NCI-H226 (cell line): ENCODE data around the gene TMPO.
"Not testable (repeated sequence)": the region's sequence is repeated elsewhere in the genome, so short reads cannot be mapped to it uniquely, and the experiment has no call there.

Experiments used
- DNase-seq: peaks from one replicate; pipeline ENCODE4 v3.0.0-alpha.2; 2015

Gene TMPO

DNA sequence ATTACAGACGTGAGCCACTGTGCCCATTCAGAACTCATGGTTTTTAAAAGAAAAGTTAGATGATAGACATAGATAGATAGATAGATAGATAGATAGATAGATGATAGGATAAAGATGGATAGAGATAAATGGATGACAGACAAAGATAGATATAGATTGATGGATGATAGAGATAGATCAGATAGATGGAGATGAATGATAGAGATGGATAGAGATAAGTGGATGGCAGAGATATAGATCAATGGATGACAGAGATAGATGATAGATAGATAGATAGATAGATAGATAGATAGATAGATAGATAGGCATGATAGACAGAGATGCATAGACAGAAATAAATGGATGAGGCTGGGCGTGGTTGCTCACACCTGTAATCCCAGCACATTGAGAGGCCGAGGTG is 64.4 kb downstream of the TMPO start:
- no peak for DNase-seq

DNA sequence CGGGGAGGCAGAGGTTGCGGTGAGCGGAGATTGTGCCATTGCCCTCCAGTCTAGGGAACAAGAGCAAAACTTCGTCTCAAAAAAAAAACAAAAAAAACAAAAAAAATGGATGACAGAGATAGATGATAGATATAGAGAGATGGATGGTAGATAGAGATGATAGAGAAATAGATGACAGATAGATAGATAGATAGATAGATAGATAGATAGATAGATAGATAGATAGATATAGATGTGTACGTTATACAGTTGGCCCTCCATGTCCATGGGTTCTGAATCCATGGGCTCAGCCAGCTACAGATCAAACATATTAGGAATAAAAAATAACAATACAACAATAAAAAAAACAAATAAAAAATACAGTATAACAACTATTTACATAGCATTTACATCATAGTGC is 65.3 kb downstream of the TMPO start:
- no peak for DNase-seq

DNA sequence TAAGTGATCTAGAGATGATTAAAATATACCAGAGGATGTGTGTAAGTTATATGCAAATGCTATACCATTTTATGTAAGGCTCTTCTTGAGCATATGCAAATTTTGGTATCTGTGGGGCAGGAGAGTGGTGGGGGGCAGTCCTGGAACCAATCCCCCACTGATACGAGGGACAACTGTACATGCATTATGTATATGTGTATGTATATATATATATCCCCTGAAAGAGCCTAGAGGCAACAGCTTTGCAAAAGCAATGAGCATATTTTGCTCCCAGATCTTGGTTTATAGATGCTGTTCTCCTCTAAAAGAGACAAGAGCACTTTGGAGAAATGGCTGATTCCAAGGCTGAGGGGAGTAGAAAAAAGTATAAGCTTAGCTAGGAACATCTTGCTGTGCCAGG is 65.7 kb downstream of the TMPO start:
- no peak for DNase-seq

DNA sequence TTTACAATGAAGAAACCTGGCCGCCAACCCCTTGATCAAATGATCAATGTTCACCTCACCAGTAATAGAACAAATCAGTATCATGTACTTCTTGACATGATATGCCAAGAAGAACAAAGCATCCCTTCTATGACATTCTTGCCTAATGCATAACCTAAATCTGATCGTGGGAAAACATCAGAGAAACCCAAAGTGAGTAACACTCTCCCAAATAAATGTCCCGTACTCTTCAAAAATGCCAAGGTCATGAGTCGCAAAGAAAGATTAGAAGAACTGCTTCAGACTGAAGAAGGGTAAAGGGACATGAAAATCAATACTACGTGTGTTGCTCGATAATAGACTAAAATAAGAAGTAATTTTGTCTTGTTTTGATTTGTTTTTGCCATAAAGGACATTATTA is 66.7 kb downstream of the TMPO start:
- no peak for DNase-seq

DNA sequence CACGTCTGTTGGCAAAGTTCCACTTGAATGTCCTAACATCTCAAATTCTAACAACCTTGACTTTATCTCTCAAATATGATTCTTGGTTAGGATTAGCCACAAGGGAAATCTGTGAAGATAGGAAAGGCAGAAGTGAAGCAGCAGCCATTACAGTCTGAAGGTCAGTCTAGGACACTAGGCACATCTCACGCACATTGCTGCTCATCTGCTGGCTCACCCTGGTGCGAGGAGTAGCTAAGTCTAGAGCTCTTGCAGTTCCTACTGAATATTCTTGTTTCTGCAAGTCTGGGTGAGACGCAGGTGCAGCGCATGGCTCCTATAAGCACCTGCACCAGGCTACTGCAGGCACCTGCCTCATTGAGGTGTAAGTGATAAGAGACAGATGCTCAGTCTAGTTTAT is 71.7 kb downstream of the TMPO start:
- DNase-seq: no peak

DNA sequence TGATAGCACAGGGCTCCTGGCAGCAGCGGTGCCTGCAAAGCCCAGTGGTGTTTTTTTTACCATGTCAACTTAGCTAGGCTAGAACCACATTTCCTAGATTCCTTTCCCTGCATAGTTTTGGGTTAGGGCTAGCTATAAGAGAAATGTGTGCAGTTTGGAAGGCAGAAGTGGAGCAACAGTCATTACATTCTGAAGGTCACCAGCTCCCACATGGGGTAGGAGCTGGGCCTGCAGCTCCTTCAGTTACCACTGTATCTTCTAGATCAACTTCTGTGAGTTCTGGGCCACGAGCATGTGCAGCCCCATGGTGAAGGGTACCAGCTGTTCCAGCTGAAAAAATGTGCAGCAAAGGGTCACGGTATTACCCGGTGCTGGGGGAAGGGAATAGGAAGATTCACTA is 75.8 kb downstream of the TMPO start:
- DNase-seq: no peak

DNA sequence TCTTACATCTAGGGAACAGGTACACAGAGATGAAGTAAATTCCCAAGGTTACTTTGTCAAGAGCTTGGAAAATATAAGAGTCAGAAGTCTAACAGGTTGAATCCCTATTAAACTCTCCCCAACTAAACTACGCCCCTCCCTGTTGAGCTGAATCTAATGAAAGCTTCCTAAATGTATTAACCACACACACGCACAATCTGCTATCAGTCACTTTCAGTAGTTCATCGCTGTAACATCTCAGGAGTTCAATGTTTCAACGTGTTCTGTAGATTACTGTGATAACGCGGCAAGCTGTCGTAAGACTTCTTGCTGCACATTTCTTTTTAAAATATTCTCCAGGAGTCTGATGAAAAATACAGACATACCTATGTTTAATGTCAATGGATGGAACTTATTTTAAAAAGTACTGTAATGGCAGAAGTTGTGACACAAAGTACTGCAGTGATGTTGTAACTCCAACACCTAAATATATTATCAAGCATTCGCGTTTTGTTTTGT is 77.5 kb downstream of the TMPO start:
- peak; percentile 2 for DNase-seq

DNA sequence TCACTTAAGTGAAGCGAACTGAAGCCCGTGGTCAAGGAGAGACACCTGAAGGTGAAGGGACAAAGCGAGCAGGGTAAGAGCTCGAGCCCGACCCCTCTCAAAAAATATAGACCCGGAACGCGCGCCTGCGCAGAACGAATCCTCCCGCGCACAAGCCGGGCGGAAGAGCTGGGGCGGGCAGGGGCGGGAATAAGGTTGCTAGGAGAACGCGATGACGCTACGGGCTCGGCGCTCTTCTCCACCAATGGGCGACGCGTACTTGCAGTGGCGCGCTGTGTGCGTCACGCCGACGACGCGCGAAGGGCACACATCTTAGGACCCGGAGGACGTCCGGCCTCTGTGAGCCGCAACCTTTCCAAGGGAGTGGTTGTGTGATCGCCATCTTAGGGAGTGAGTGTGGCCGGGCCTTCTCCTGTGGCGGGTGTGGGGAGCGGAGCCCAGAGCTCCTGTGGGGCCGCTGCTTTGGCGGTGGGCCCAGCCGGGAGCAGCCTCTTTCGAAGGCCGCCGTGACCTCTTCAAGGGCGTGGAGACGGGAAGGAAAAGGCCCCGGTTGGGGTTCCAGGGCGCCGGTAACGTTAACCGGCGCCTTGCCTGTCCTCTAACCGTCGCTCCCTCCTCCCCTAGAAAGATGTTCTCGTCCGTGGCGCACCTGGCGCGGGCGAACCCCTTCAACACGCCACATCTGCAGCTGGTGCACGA is 78.1 kb downstream of the TMPO start, which contains the start of gene SLC25A3:
Gene SLC25A3 (plus strand): TSS at position 336 of the 699 bp plus-strand sequence. CDS start 293 bp downstream, at position 629.
- peak; percentile 93 for DNase-seq

DNA sequence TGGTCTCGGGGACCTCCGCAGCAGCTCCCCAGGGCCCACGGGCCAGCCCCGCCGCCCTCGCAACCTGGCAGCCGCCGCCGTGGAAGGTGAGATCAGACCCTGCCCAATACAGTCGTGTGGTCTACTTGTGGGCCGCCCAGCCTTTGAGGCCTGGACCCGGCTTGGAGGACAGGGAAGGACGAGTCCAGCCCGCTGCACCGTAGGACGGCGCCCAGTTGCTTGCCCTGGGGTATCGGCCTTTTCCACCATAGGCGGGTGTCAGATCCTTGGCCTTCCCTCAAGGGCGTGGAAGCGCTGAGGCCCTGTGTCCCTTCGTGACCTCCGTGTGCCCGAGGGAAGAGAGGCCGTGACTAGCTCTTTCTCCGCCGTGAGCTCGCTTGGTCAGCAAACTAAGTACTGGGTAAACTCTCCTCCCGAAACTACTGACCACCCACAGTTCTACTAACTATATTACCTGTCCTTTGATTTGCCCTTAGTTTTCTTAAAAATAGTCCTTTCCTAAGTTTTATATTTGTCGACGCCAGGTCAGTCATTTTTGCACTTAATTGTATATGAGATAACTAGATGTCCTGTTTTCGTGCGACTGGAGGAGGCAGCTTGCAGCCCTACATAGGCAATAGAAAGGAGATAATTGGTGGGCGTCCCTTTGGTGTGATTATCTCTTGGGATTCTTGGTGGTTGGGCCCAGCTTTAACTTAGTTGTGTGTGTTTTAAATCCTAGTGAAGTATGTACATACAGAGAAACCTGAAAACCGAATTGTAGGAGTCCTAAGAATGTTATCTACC is 78.9 kb downstream of the TMPO start:
- no peak for DNase-seq

DNA sequence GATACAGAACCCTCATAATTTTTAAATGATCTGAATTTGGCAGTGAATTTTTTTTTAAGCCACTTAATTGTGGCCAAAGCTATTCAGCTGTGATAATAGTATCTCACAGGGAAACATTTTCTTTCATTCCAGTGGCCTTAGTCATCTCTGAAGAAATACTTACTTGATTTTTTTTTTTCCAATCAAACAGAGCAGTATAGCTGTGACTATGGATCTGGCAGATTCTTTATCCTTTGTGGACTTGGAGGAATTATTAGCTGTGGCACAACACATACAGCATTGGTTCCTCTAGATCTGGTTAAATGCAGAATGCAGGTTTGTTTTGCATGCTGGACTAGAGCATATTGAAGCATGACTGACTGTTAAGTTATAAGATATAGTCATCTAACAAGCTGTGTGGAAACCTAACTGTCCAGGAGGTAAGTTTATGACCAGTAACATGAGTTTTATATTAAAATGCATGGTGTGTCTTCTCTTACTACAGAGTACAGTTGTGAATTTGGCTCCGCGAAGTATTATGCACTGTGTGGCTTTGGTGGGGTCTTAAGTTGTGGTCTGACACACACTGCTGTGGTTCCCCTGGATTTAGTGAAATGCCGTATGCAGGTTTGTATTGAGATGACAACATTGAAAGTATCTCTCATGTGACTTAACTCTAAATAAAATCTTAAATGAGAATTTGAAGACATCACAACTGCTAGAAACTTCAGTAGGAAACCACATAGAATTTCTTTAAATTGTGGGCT is 80.0 kb downstream of the TMPO start:
- DNase-seq: peak; percentile 43

DNA sequence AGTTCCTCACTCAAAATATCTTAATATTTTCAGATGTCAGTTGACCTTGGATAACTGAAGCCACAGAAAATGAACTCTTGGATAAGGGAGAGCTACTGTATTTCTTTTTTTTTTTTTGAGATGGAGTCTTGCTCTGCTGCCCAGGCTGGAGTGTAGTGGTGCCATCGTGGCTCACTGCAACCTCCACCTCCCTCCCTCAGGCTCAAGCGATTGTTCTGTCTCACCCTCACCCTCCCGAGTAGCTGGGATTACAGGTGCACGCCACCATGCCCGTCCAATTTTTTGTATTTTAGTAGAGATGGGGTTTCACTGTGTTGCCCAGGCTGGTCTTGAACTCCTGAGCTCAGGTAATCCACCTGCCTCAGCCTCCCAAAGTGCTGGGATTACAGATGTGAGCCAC is 81.9 kb downstream of the TMPO start:
- DNase-seq: not testable (repeated sequence)
